HG02884 (cell line): ENCODE results near the gene ARMCX4.
"Not testable (repeated sequence)": the region's sequence is repeated elsewhere in the genome, so short reads cannot be mapped to it uniquely, and the experiment has no call there.

Experiments
- ATAC-seq: cut with Tn5 transposase; IDR thresholded peaks from one replicate; pipeline ENCODE4 v1.9.1; 2021; ENCODE audit warnings: mild to moderate bottlenecking, moderate library complexity; ENCODE audit not compliant: unreplicated experiment

Gene ARMCX4

GRCh38 chrX:101485212-101485949, at the start of gene ARMCX4:
ARMCX4 (plus strand) TSS chrX:101485456; CDS start chrX:101488590, 3,134 bp downstream.
- peak; percentile 74 for ATAC-seq

GRCh38 chrX:101442085-101442484, 43.2 kb upstream of the ARMCX4 start:
- no peak for ATAC-seq

- ATAC-seq, result no peak
These were observed 36.0 kb upstream of the ARMCX4 start for GRCh38 chrX:101449279-101449678.

GRCh38 chrX:101450085-101450484, 35.2 kb upstream of the ARMCX4 start:
- ATAC-seq, result no peak

- no peak for ATAC-seq
These were observed 34.3 kb upstream of the ARMCX4 start for GRCh38 chrX:101450961-101451360.

- ATAC-seq, result no peak
These were observed 33.2 kb upstream of the ARMCX4 start for GRCh38 chrX:101452056-101452455.

GRCh38 chrX:101460669-101461068, 24.6 kb upstream of the ARMCX4 start:
- no peak for ATAC-seq

GRCh38 chrX:101462892-101463291, 22.4 kb upstream of the ARMCX4 start:
- ATAC-seq, result peak; percentile 48

- no peak for ATAC-seq
These were observed 6.9 kb upstream of the ARMCX4 start for GRCh38 chrX:101478366-101478765.

- ATAC-seq, result no peak
These were observed 3.0 kb upstream of the ARMCX4 start for GRCh38 chrX:101482296-101482695.

- ATAC-seq, result no peak
These were observed 1.6 kb upstream of the ARMCX4 start for GRCh38 chrX:101483705-101484104.

GRCh38 chrX:101484135-101484534, 1.1 kb upstream of the ARMCX4 start:
- ATAC-seq, result no peak

GRCh38 chrX:101488796-101489195, 3.5 kb downstream of the ARMCX4 start:
- no peak for ATAC-seq

GRCh38 chrX:101491943-101492342, 6.7 kb downstream of the ARMCX4 start:
- ATAC-seq, result no peak

GRCh38 chrX:101493225-101493624, 8.0 kb downstream of the ARMCX4 start:
- no peak for ATAC-seq

GRCh38 chrX:101502929-101503328, 17.7 kb downstream of the ARMCX4 start:
- not testable (repeated sequence) for ATAC-seq

- ATAC-seq, result no peak
These were observed 22.1 kb downstream of the ARMCX4 start for GRCh38 chrX:101507372-101507771.

- ATAC-seq, result no peak
These were observed 22.7 kb downstream of the ARMCX4 start for GRCh38 chrX:101507986-101508385.

- ATAC-seq, result no peak
These were observed 45.7 kb downstream of the ARMCX4 start for GRCh38 chrX:101530944-101531343.
